Colon (tissue), 2 donors: Measurements from ENCODE around the gene EXOC3.

Experiments used
- FAIRE-seq: peaks from 2 replicates; lab custom pipeline; 2012; peaks lifted over from hg19 to GRCh38; lab: Jason Lieb, UNC
- donor health status: control.
- donor health status: control.

Gene EXOC3

GRCh38 chr5:439636-440035 lies 3.3 kb upstream of the EXOC3 start:
- no peak for FAIRE-seq

- no peak for FAIRE-seq
Observed at GRCh38 chr5:440401-441201, 2.4 kb upstream of the EXOC3 start.

- no peak for FAIRE-seq
Observed at GRCh38 chr5:441996-442334, 1.0 kb upstream of the EXOC3 start.

- no peak for FAIRE-seq
Observed at GRCh38 chr5:443239-444151, 519 bp downstream of the EXOC3 start.

- no peak for FAIRE-seq
Observed at GRCh38 chr5:444226-444625, 1.2 kb downstream of the EXOC3 start.

- FAIRE-seq, result no peak
Observed at GRCh38 chr5:445591-445990, 2.6 kb downstream of the EXOC3 start.

GRCh38 chr5:446066-446882 lies 3.3 kb downstream of the EXOC3 start:
- FAIRE-seq, result no peak

- FAIRE-seq, result no peak
Observed at GRCh38 chr5:446883-447263, 3.9 kb downstream of the EXOC3 start.

GRCh38 chr5:447501-447900 lies 4.5 kb downstream of the EXOC3 start:
- no peak for FAIRE-seq

GRCh38 chr5:448061-448765 lies 5.2 kb downstream of the EXOC3 start:
- FAIRE-seq, result no peak

- no peak for FAIRE-seq
Observed at GRCh38 chr5:448766-449090, 5.8 kb downstream of the EXOC3 start.

GRCh38 chr5:449151-449550 lies 6.2 kb downstream of the EXOC3 start:
- FAIRE-seq, result no peak

- no peak for FAIRE-seq
Observed at GRCh38 chr5:451587-452458, 8.8 kb downstream of the EXOC3 start.

- no peak for FAIRE-seq
Observed at GRCh38 chr5:452978-453710, 10.2 kb downstream of the EXOC3 start.

GRCh38 chr5:453725-454481 lies 10.9 kb downstream of the EXOC3 start:
- no peak for FAIRE-seq

GRCh38 chr5:454936-455335 lies 12.0 kb downstream of the EXOC3 start:
- no peak for FAIRE-seq

GRCh38 chr5:455806-456205 lies 12.8 kb downstream of the EXOC3 start:
- no peak for FAIRE-seq

GRCh38 chr5:456351-457194 lies 13.6 kb downstream of the EXOC3 start:
- FAIRE-seq, result no peak
